ENCODE measurements around the gene PALLD.

- TF ChIP-seq CTCF (optimal IDR thresholded peaks at IDR 0.05 in 1 of 3, IDR thresholded peaks at IDR 0.05 in 1 of 3, conservative IDR thresholded peaks at IDR 0.05 in 1 of 3; ENCODE audit: extremely low read depth in 1 of 3, insufficient read depth in 2 of 3, low read length in 3 of 3): no peak
- TF ChIP-seq EZH2 (IDR thresholded peaks at IDR 0.05; ENCODE audit: low read length): no peak
Measured at GRCh38 chr4:168769416-168769815, 272.6 kb downstream of the PALLD start.

Data from keratinocyte (primary cell).